HepG2 (cell line): ENCODE measurements around the gene CCDC57. TPM values are rescaled to one million over a fixed set of nuclear protein-coding genes. Genes with fewer than 3 reads are reported as not detected.

Experiments used
- ARNTL ChIP-seq: sonication (generic); formaldehyde crosslinking; IDR thresholded peaks from 2 replicates; pipeline ENCODE4 v1.4.0; 2020; ENCODE audit warnings: mild to moderate bottlenecking, missing genetic modification reagents
- CREBL2 ChIP-seq: sonication (generic); formaldehyde crosslinking; IDR thresholded peaks from 2 replicates; pipeline ENCODE4 v1.8.1; 2023; ENCODE audit warnings: missing genetic modification reagents, mild to moderate bottlenecking, borderline replicate concordance
- IRX3 ChIP-seq: sonication (generic); formaldehyde crosslinking; IDR thresholded peaks from 2 replicates; pipeline ENCODE4 v1.8.1; 2023; ENCODE audit warnings: mild to moderate bottlenecking, low read depth, missing genetic modification reagents, borderline replicate concordance
- NFKBIZ ChIP-seq: IDR thresholded peaks from 2 replicates; pipeline ENCODE4 v1.6.1; 2018; ENCODE audit warnings: missing genetic modification reagents, missing compliant biosample characterization
- PHF5A ChIP-seq: IDR thresholded peaks from one replicate; pipeline ENCODE4 v1.6.1; 2018; ENCODE audit warnings: low read depth, missing genetic modification reagents; ENCODE audit not compliant: unreplicated experiment
- SMC3 ChIP-seq: IDR thresholded peaks from 2 replicates; pipeline ENCODE4 v1.6.1; 2011; ENCODE audit warnings: low read length, improper control_type of control experiment
- SP1 ChIP-seq, 2 experiments: fragments of 450-650 bp in 1 of 2; sonication (generic) in 1 of 2; formaldehyde crosslinking in 1 of 2; IDR thresholded peaks; 2 replicates each; pipeline versions ENCODE4 v1.4.0 to v1.6.1; 2016 to 2020; ENCODE audit warnings: missing genetic modification reagents in 1 of 2
- SP2 ChIP-seq: sonication (generic); formaldehyde crosslinking; IDR thresholded peaks from 2 replicates; pipeline ENCODE4 v1.5.1; 2020; ENCODE audit warnings: mild to moderate bottlenecking, missing genetic modification reagents
- STAG1 ChIP-seq: sonication (generic); formaldehyde crosslinking; IDR thresholded peaks from 2 replicates; pipeline ENCODE4 v1.4.0; 2020; ENCODE audit warnings: missing genetic modification reagents
- THYN1 ChIP-seq: sonication (generic); formaldehyde crosslinking; IDR thresholded peaks from 2 replicates; pipeline ENCODE4 v1.8.1; 2023; ENCODE audit warnings: low read depth, mild to moderate bottlenecking, moderate library complexity, missing genetic modification reagents, borderline replicate concordance
- ZFP62 ChIP-seq: sonication (generic); formaldehyde crosslinking; IDR thresholded peaks from 2 replicates; pipeline ENCODE4 v1.4.0; 2020; ENCODE audit warnings: missing genetic modification reagents
- ZNF260 ChIP-seq: sonication (generic); formaldehyde crosslinking; IDR thresholded peaks from 2 replicates; pipeline ENCODE4 v1.4.0; 2020; ENCODE audit warnings: missing genetic modification reagents, low read depth, mild to moderate bottlenecking, borderline replicate concordance
- ZNF468 ChIP-seq: sonication (generic); formaldehyde crosslinking; IDR thresholded peaks from 2 replicates; pipeline ENCODE4 v1.8.0; 2022; ENCODE audit warnings: mild to moderate bottlenecking, moderate library complexity, missing genetic modification reagents
- ZNF503 ChIP-seq: sonication (generic); formaldehyde crosslinking; IDR thresholded peaks from 2 replicates; pipeline ENCODE4 v1.4.0; 2020; ENCODE audit warnings: missing genetic modification reagents
- ZNF569 ChIP-seq: sonication (generic); formaldehyde crosslinking; IDR thresholded peaks from 2 replicates; pipeline ENCODE4 v1.5.0; 2020; ENCODE audit warnings: mild to moderate bottlenecking, missing genetic modification reagents, moderate library complexity, borderline replicate concordance
- ZNF570 ChIP-seq: sonication (generic); formaldehyde crosslinking; IDR thresholded peaks from 2 replicates; pipeline ENCODE4 v1.4.0; 2020; ENCODE audit warnings: mild to moderate bottlenecking, missing genetic modification reagents, borderline replicate concordance
- ZNF605 ChIP-seq: sonication (generic); formaldehyde crosslinking; IDR thresholded peaks from 2 replicates; pipeline ENCODE4 v1.8.0; 2022; ENCODE audit warnings: mild to moderate bottlenecking, missing genetic modification reagents
- polyA plus RNA-seq, 8 experiments: library from polyadenylated mRNA; depleted of rRNA in 3 of 8; stranded (reverse) in 7 of 8; unstranded in 1 of 8; fragments of >200 nt; fragmentation: Illumina TruSeq in 4 of 8; extraction: Trizol in 4 of 8; gene quantifications; 2 replicates each; pipeline versions ENCODE4 v1.2.1 to v1.2.3, GENCODE V29; 2011 to 2016; ENCODE audit warnings: low read depth in 4 of 8, missing spikeins in 1 of 8, mixed read lengths in 1 of 8; ENCODE audit not compliant: insufficient read depth in 1 of 8
- total RNA-seq, 5 experiments: library from RNA; depleted of rRNA; stranded (reverse); fragments of >200 nt; fragmentation: Illumina TruSeq; extraction: Trizol; gene quantifications; 2 replicates each; pipeline ENCODE4 v1.2.3, GENCODE V29; 2016; ENCODE audit warnings: low read depth in 1 of 5
- TF ChIP-seq, protein P1 (sequence below): sonication (generic); formaldehyde crosslinking; IDR thresholded peaks from 2 replicates; pipeline ENCODE4 v1.4.0; 2020; ENCODE audit warnings: low read depth, missing genetic modification reagents
- TF ChIP-seq, protein P2 (sequence below): sonication (generic); formaldehyde crosslinking; IDR thresholded peaks from 2 replicates; pipeline ENCODE4 v1.5.1; 2020; ENCODE audit warnings: missing genetic modification reagents, mild to moderate bottlenecking, borderline replicate concordance
- TF ChIP-seq, protein P3 (sequence below): sonication (generic); formaldehyde crosslinking; IDR thresholded peaks from 2 replicates; pipeline ENCODE4 v1.5.1; 2020; ENCODE audit warnings: missing genetic modification reagents, mild to moderate bottlenecking, borderline replicate concordance

CCDC57 gene
- total and polyA plus RNA-seq, 2 of the 13 experiments (the other 11 are each of a cell fraction or from before 2014, with no cell fraction given) = 59.3 to 59.9 TPM

DNA sequence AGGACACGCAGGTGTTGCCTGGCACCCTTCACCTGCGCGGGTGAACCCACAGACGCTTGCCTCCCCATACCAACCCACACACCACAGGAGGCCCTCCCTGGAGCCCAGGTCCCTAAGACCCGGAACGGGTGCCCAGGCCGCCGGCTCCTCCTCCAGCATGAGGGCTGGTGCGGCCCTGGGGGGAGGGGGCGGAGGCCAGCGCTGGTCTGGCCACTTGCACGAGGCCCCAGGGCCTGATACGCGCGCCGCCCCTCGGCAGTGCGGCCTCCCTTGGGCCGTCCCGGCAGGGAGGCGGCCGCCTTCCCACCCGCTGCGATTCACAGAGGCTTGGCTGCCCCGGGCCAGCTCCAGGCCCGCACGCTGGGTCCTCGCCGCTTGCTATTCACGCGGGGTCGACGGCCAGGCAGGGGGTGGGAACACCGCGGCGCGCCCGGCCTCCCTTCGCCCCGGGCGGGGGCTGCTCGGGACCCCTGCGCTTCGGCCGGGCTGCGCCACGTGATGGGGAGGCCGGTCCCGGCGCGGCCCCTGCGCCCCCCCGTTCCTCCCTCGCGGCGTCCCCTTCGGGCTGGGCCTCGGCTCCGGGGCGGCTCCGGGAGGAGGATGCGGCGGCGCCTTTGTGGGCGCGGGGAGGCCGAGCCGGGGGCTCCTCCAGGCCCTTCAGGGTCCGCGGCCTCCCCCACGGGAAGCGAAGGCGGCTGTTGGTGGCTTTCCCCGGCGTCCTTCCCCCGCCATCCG lies 115.3 kb downstream of the CCDC57 start (continued):
- TF ChIP-seq, protein P1, sequence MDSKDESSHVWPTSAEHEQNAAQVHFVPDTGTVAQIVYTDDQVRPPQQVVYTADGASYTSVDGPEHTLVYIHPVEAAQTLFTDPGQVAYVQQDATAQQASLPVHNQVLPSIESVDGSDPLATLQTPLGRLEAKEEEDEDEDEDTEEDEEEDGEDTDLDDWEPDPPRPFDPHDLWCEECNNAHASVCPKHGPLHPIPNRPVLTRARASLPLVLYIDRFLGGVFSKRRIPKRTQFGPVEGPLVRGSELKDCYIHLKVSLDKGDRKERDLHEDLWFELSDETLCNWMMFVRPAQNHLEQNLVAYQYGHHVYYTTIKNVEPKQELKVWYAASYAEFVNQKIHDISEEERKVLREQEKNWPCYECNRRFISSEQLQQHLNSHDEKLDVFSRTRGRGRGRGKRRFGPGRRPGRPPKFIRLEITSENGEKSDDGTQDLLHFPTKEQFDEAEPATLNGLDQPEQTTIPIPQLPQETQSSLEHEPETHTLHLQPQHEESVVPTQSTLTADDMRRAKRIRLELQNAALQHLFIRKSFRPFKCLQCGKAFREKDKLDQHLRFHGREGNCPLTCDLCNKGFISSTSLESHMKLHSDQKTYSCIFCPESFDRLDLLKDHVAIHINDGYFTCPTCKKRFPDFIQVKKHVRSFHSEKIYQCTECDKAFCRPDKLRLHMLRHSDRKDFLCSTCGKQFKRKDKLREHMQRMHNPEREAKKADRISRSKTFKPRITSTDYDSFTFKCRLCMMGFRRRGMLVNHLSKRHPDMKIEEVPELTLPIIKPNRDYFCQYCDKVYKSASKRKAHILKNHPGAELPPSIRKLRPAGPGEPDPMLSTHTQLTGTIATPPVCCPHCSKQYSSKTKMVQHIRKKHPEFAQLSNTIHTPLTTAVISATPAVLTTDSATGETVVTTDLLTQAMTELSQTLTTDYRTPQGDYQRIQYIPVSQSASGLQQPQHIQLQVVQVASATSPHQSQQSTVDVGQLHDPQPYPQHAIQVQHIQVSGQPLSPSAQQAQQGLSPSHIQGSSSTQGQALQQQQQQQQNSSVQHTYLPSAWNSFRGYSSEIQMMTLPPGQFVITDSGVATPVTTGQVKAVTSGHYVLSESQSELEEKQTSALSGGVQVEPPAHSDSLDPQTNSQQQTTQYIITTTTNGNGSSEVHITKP = no peak
- no peak for TF ChIP-seq SP1 (IDR thresholded peaks at IDR 0.05)
- no peak for TF ChIP-seq SP1 (CRISPR knock-in tag; IDR thresholded peaks at IDR 0.05)
- TF ChIP-seq THYN1 (CRISPR knock-in tag) = no peak
- no peak for TF ChIP-seq STAG1 (CRISPR knock-in tag)
- TF ChIP-seq ZNF503 (CRISPR knock-in tag) = no peak
- TF ChIP-seq ZNF569 (CRISPR knock-in tag) = no peak
- TF ChIP-seq, protein P2, sequence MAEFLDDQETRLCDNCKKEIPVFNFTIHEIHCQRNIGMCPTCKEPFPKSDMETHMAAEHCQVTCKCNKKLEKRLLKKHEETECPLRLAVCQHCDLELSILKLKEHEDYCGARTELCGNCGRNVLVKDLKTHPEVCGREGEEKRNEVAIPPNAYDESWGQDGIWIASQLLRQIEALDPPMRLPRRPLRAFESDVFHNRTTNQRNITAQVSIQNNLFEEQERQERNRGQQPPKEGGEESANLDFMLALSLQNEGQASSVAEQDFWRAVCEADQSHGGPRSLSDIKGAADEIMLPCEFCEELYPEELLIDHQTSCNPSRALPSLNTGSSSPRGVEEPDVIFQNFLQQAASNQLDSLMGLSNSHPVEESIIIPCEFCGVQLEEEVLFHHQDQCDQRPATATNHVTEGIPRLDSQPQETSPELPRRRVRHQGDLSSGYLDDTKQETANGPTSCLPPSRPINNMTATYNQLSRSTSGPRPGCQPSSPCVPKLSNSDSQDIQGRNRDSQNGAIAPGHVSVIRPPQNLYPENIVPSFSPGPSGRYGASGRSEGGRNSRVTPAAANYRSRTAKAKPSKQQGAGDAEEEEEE (CRISPR knock-in tag) = no peak
- TF ChIP-seq ZNF570 (CRISPR knock-in tag) = no peak
- peak; percentile 14; the same call in 1 of the 2 replicates for TF ChIP-seq CREBL2 (CRISPR knock-in tag)
- no peak for TF ChIP-seq ARNTL (CRISPR knock-in tag)
- peak; percentile 44 for TF ChIP-seq SP2 (CRISPR knock-in tag)
- 0 out of 2 replicates have a peak, but pooled peaks have one; percentile 46 for TF ChIP-seq ZNF468
- TF ChIP-seq ZFP62 = no peak
- no peak for TF ChIP-seq NFKBIZ (CRISPR knock-in tag)
- TF ChIP-seq SMC3 = no peak
- TF ChIP-seq ZNF260 (CRISPR knock-in tag) = no peak
- no peak for TF ChIP-seq ZNF605 (CRISPR knock-in tag)
- TF ChIP-seq, protein P3, sequence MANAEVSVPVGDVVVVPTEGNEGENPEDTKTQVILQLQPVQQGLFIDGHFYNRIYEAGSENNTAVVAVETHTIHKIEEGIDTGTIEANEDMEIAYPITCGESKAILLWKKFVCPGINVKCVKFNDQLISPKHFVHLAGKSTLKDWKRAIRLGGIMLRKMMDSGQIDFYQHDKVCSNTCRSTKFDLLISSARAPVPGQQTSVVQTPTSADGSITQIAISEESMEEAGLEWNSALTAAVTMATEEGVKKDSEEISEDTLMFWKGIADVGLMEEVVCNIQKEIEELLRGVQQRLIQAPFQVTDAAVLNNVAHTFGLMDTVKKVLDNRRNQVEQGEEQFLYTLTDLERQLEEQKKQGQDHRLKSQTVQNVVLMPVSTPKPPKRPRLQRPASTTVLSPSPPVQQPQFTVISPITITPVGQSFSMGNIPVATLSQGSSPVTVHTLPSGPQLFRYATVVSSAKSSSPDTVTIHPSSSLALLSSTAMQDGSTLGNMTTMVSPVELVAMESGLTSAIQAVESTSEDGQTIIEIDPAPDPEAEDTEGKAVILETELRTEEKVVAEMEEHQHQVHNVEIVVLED = no peak; the same call in 1 of the 2 replicates
- no peak for TF ChIP-seq PHF5A (CRISPR knock-in tag)
- no peak for TF ChIP-seq IRX3 (CRISPR knock-in tag)
